H9 (cell line): Measurements from ENCODE around the gene SLC44A3. TPM values are rescaled to one million over a fixed set of nuclear protein-coding genes. Genes with fewer than 3 reads are reported as not detected.

Experiments
- DNase-seq: peaks from one replicate; pipeline ENCODE4 v3.0.0-alpha.2; 2017
- H2AFZ ChIP-seq: one replicate; pipeline ENCODE4 v1.6.1; 2013; ENCODE audit warnings: mild to moderate bottlenecking, low read length, control low read depth, moderate library complexity
- H2AK5ac ChIP-seq: 2 replicates; pipeline ENCODE4 v1.6.1; 2013; ENCODE audit warnings: low read length, control low read depth, mixed read lengths; ENCODE audit not compliant: insufficient read length
- H2BK120ac ChIP-seq: one replicate; pipeline ENCODE4 v1.6.1; 2013; ENCODE audit warnings: low read depth, mild to moderate bottlenecking, low read length, control low read depth, inconsistent platforms; ENCODE audit not compliant: poor library complexity, severe bottlenecking
- H2BK12ac ChIP-seq: 2 replicates; pipeline ENCODE4 v1.6.1; 2013; ENCODE audit warnings: low read length, control low read depth, mixed read lengths, low read depth; ENCODE audit not compliant: insufficient read length
- H2BK15ac ChIP-seq: 2 replicates; pipeline ENCODE4 v1.6.1; 2013; ENCODE audit warnings: low read depth, low read length, control low read depth
- H2BK20ac ChIP-seq: one replicate; pipeline ENCODE4 v1.6.1; 2013; ENCODE audit warnings: low read depth, mild to moderate bottlenecking, low read length, control low read depth, inconsistent platforms; ENCODE audit not compliant: poor library complexity, severe bottlenecking
- H2BK5ac ChIP-seq: 2 replicates; pipeline ENCODE4 v1.6.1; 2013; ENCODE audit warnings: low read length, control low read depth, mixed read lengths; ENCODE audit not compliant: insufficient read length
- H3K14ac ChIP-seq: 2 replicates; pipeline ENCODE4 v1.6.1; 2013; ENCODE audit warnings: low read length, control low read depth; ENCODE audit not compliant: insufficient read depth
- H3K18ac ChIP-seq: 2 replicates; pipeline ENCODE4 v1.6.1; 2013; ENCODE audit warnings: low read depth, mild to moderate bottlenecking, mixed read lengths, low read length, control low read depth; ENCODE audit not compliant: insufficient read length
- H3K23ac ChIP-seq: 2 replicates; pipeline ENCODE4 v1.6.1; 2013; ENCODE audit warnings: low read length, control low read depth, mixed read lengths, low read depth; ENCODE audit not compliant: insufficient read length
- H3K23me2 ChIP-seq: 2 replicates; pipeline ENCODE4 v1.6.1; 2013; ENCODE audit warnings: low read depth, mild to moderate bottlenecking, mixed read lengths, low read length, control low read depth; ENCODE audit not compliant: insufficient read length, poor library complexity, severe bottlenecking
- H3K27ac ChIP-seq: 2 replicates; pipeline ENCODE4 v1.5.1; 2013; ENCODE audit warnings: low read length, control low read depth, mixed read lengths, low read depth; ENCODE audit not compliant: insufficient read length
- H3K27me3 ChIP-seq: 2 replicates; pipeline ENCODE4 v1.6.1; 2013; ENCODE audit warnings: low read length, control low read depth, inconsistent platforms; ENCODE audit not compliant: insufficient read depth
- H3K4ac ChIP-seq: 2 replicates; pipeline ENCODE4 v1.6.1; 2013; ENCODE audit warnings: low read depth, mild to moderate bottlenecking, control low read depth, inconsistent platforms, low read length, moderate library complexity
- H3K4me1 ChIP-seq: 2 replicates; pipeline ENCODE4 v1.6.1; 2013; ENCODE audit warnings: low read length, control low read depth, inconsistent platforms; ENCODE audit not compliant: insufficient read depth
- H3K4me2 ChIP-seq: 2 replicates; pipeline ENCODE4 v1.6.1; 2013; ENCODE audit warnings: low read length, control low read depth, mixed read lengths; ENCODE audit not compliant: insufficient read length, insufficient read depth
- H3K56ac ChIP-seq: 2 replicates; pipeline ENCODE4 v1.6.1; 2013; ENCODE audit warnings: low read depth, mild to moderate bottlenecking, mixed read lengths, low read length, control low read depth; ENCODE audit not compliant: insufficient read length
- H3K79me1 ChIP-seq: 2 replicates; pipeline ENCODE4 v1.6.1; 2013; ENCODE audit warnings: low read depth, mild to moderate bottlenecking, moderate library complexity, low read length, control low read depth, inconsistent platforms; ENCODE audit not compliant: insufficient read depth, poor library complexity, severe bottlenecking
- H3K79me2 ChIP-seq: 2 replicates; pipeline ENCODE4 v1.6.1; 2013; ENCODE audit warnings: low read length, control low read depth, inconsistent platforms; ENCODE audit not compliant: insufficient read depth
- H3K9ac ChIP-seq: 2 replicates; pipeline ENCODE4 v1.6.1; 2013; ENCODE audit warnings: low read length, control low read depth, mixed read lengths; ENCODE audit not compliant: insufficient read length; ENCODE audit errors: extremely low read depth
- H3K9me3 ChIP-seq: one replicate; pipeline ENCODE4 v1.6.1; 2013; ENCODE audit warnings: low read depth, low read length, inconsistent platforms; ENCODE audit not compliant: control insufficient read depth
- H3T11ph ChIP-seq: one replicate; pipeline ENCODE4 v1.6.1; 2013; ENCODE audit warnings: mild to moderate bottlenecking, low read length, control low read depth, inconsistent platforms
- H4K20me1 ChIP-seq: one replicate; pipeline ENCODE4 v1.6.1; 2013; ENCODE audit not compliant: control insufficient read depth, insufficient read length, insufficient read depth
- H4K5ac ChIP-seq: 2 replicates; pipeline ENCODE4 v1.6.1; 2013; ENCODE audit warnings: low read depth, mild to moderate bottlenecking, mixed read lengths, low read length, control low read depth; ENCODE audit not compliant: insufficient read length
- H4K8ac ChIP-seq: replicated peaks from 2 replicates; pipeline ENCODE4 v1.6.1; 2013; ENCODE audit warnings: low read length, control low read depth, mixed read lengths, low read depth; ENCODE audit not compliant: insufficient read length
- H4K91ac ChIP-seq: 2 replicates; pipeline ENCODE4 v1.6.1; 2013; ENCODE audit warnings: low read depth, mild to moderate bottlenecking, moderate library complexity, mixed read lengths, low read length, control low read depth; ENCODE audit not compliant: insufficient read length
- H3K27ac Mint-ChIP-seq, 3 experiments: 2 replicates in 2 of 3; 3 replicates in 1 of 3; pipeline ENCODE4 v1.8.0; 2020 to 2021; ENCODE audit warnings: mixed read lengths in 3 of 3, mild to moderate bottlenecking in 1 of 3, moderate library complexity in 1 of 3
- H3K27me3 Mint-ChIP-seq: 2 replicates; pipeline ENCODE4 v1.8.0; 2021; ENCODE audit warnings: low read depth, mild to moderate bottlenecking, moderate library complexity, mixed read lengths
- H3K36me3 Mint-ChIP-seq, 3 experiments: 2 replicates in 2 of 3; 3 replicates in 1 of 3; pipeline ENCODE4 v1.8.0; 2020 to 2021; ENCODE audit warnings: low read depth in 3 of 3, mixed read lengths in 3 of 3; ENCODE audit not compliant: insufficient read depth in 1 of 3
- H3K4me1 Mint-ChIP-seq, 2 experiments: 2 replicates each; pipeline ENCODE4 v1.8.0; 2020; ENCODE audit warnings: mixed read lengths in 2 of 2
- H3K4me3 Mint-ChIP-seq, 2 experiments: 2 replicates in 1 of 2; 3 replicates in 1 of 2; pipeline ENCODE4 v1.8.0; 2020 to 2021; ENCODE audit warnings: mild to moderate bottlenecking in 2 of 2, mixed read lengths in 2 of 2, moderate library complexity in 1 of 2
- H3K9me3 Mint-ChIP-seq, 2 experiments: 2 replicates in 1 of 2; 3 replicates in 1 of 2; pipeline ENCODE4 v1.8.0; 2020; ENCODE audit warnings: mild to moderate bottlenecking in 2 of 2, mixed read lengths in 2 of 2, moderate library complexity in 1 of 2
- CTCF ChIP-seq: fragments of 200-600 bp; sonication (generic); conservative IDR thresholded peaks from 3 replicates; pipeline ENCODE4 v1.8.0; 2021; ENCODE audit warnings: antibody characterized with exemption, mild to moderate bottlenecking
- WGBS: extraction: QIAGEN DNeasy Blood & Tissue Kit; methylation state at CpG from one replicate; pipeline ENCODE4 v1.1.7; 2013; ENCODE audit warnings: missing lambda C conversion rate, low lambda C conversion rate, mixed read lengths; ENCODE audit not compliant: insufficient read length; ENCODE audit errors: extremely low coverage; 5-methylcytosine and 5-hydroxymethylcytosine counted together
- total RNA-seq: library from RNA; stranded (reverse); gene quantifications from 2 replicates; pipeline ENCODE4 v1.2.1, GENCODE V29; 2021

Gene SLC44A3
- total RNA-seq, 1 experiment from 2014 or later: 5.5 TPM

GRCh38 chr1:94871031-94871430, 50.9 kb downstream of the SLC44A3 start:
- H3K79me1 ChIP-seq: no peaks in the 10 kb centered on the region
- no peak overlapping the region for H3K9ac ChIP-seq
- H4K5ac ChIP-seq: no peak overlapping the region
- no peak overlapping the region for H2BK15ac ChIP-seq
- no peaks in the 10 kb centered on the region for H4K20me1 ChIP-seq
- H3K27ac Mint-ChIP-seq: no peak overlapping the region
- H3K4ac ChIP-seq: no peak overlapping the region
- no peaks in the 10 kb centered on the region for H3K36me3 Mint-ChIP-seq
- no peak overlapping the region for H2AK5ac ChIP-seq
- H2BK20ac ChIP-seq: no peak overlapping the region
- no peaks in the 10 kb centered on the region for H3K4me1 ChIP-seq
- H3T11ph ChIP-seq: no peak overlapping the region
- peaks cover 24 to 25% of the 10 kb centered on the region in 2 experiments for H3K4me1 Mint-ChIP-seq
- TF ChIP-seq CTCF: no peak
- no peaks in the 10 kb centered on the region for H3K9me3 ChIP-seq
- H3K27ac ChIP-seq: no peak overlapping the region
- H3K27me3 ChIP-seq: no peaks in the 10 kb centered on the region
- no peak overlapping the region for H3K18ac ChIP-seq
- no peak overlapping the region for H3K14ac ChIP-seq
- H3K9me3 Mint-ChIP-seq: peaks cover 0 to 3% of the 10 kb centered on the region in 2 experiments; a peak in 1 of 5 replicates
- H3K4me2 ChIP-seq: no peak overlapping the region
- H4K91ac ChIP-seq: no peak overlapping the region
- WGBS: no CpG with 5 or more reads among the region's 2 CpGs
- no peaks in the 10 kb centered on the region for H3K23me2 ChIP-seq
- H2BK12ac ChIP-seq: no peak overlapping the region
- DNase-seq: no peak
- H3K79me2 ChIP-seq: no peaks in the 10 kb centered on the region
- no peak overlapping the region for H4K8ac ChIP-seq
- no peak overlapping the region for H2AFZ ChIP-seq
- H2BK5ac ChIP-seq: no peak overlapping the region
- H3K23ac ChIP-seq: no peak overlapping the region
- no peaks in the 10 kb centered on the region for H3K27me3 Mint-ChIP-seq
- H3K4me3 Mint-ChIP-seq: no peak overlapping the region
- no peak overlapping the region for H2BK120ac ChIP-seq
- H3K56ac ChIP-seq: no peak overlapping the region
